NCI-H1417 treated with DMSO at 0.1 percent for 48 hours (cell line): Measurements from ENCODE around the gene PRDM16.

Experiments used
- DNase-seq: peaks from one replicate; lab custom pipeline; 2025; lab: John Stamatoyannopoulos, UW

The PRDM16 gene

GRCh38 chr1:3183411-3183810, 114.4 kb downstream of the PRDM16 start:
- no peak for DNase-seq

DNA sequence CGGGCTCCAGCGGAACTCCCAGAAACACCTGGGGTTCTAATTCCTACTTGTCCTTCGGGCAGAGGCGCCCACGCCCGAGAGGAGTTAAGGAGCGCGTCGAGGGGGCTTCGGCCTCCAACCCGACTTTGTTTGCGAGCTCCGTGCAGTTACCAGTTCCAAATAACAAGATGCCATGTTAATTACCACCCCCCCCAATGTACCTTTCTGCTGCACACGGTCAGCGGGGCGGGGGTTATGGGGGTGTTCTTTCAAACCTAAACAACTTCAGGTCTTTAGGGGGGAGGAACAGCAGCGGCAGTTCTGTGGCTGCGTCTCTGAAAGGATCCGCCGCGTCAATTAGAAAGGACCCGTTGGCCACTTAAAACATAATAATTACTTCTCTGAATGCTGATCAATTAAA, 114.8 kb downstream of the PRDM16 start:
- no peak for DNase-seq

GRCh38 chr1:3184666-3185065, 115.7 kb downstream of the PRDM16 start:
- no peak for DNase-seq

- DNase-seq, result no peak
Observed at GRCh38 chr1:3185896-3186525, 117.0 kb downstream of the PRDM16 start.

DNA sequence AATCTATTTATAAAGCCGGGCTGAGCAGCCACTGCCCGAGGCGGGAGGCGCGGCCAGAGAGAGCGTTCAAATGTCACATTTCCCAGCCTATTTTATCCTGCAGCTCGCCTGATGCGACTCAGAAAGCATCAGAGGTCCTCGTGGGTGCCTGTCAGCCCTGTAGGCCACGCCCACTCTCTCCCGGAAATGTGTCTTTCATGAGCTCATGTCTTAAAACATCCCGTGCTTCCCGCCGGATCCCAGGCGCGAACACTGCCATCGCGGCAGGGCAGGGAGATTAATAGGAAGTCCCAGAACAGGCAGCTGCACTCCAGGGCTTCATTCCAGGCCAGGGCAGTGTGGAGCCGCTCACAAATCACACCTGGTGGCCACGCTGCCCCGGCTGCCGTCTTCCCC, 117.5 kb downstream of the PRDM16 start:
- DNase-seq, result no peak

DNA sequence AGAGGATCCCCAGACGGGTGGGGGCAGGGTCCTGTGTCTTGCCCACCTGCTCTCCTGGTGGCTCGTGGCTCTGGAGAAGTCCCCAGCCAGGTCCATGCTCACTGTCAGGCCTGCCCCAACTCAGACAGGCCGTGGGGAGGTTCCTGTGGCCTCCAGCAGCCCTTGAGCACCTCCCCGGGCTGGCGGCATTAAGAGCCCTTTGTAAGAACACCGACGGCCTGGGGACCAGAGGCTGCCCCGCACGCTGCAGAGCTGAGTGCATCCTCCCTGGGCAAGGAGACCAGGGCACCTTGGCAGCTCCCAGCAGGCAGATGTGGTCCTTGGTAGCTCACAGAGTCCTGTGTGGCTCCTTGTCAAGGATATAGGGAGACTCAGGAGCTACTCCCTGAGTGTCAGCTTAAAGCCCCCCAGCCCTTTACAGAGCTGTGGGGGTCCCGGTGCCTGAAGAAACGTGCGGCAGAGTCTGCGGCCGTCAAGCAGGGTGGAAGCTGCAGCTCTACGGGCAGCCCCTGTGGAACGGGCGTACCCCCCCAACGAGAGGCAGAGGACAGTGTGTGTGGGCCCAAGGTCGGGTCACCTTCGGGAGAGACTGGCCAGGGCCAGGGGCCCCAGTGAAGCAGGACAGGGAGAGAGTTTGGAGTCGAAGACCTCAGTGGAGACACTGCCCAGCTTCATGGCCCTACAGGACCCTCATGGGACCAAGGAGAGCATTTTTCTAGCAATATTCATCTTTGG, 118.6 kb downstream of the PRDM16 start:
- DNase-seq, result no peak

DNA sequence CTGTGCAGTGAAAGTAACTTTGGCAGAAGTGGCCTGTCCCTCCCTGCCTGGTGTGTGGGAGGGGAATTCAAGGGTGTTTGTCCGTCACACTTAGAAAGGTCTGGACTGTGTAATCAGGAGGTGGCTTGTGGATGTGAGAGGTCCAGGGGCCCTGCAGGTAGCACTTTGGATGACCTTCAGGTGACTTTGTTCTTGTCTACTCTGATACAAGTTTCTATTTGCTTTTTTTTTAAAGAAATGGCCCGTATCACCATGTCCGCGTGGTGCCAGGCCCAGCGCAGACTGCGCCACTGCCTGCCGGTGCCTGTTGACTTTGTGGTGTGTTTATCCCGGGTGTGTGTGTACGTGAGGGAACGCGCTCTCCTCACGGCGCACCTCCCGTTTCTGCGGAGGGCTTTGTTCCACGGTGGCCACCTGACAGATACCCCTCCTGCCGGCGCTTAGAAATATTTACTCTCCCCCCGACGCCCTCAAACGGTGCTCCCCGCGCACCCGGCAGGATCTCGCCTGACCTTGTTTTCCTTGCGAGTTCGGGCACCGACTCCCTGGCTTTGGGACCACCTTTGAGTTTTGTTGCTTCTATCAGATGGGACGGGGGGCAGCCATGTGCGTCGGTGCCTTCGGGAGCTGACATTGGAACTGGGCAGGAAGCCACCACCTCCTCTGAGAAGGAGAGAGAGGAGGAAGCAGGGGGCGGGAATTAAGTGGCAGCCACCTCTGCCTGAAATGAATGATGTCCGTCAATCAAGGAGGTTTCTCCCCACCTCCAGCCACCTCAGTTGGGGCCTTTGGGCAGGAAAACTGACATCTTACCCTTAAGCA, 119.4 kb downstream of the PRDM16 start:
- no peak for DNase-seq

DNA sequence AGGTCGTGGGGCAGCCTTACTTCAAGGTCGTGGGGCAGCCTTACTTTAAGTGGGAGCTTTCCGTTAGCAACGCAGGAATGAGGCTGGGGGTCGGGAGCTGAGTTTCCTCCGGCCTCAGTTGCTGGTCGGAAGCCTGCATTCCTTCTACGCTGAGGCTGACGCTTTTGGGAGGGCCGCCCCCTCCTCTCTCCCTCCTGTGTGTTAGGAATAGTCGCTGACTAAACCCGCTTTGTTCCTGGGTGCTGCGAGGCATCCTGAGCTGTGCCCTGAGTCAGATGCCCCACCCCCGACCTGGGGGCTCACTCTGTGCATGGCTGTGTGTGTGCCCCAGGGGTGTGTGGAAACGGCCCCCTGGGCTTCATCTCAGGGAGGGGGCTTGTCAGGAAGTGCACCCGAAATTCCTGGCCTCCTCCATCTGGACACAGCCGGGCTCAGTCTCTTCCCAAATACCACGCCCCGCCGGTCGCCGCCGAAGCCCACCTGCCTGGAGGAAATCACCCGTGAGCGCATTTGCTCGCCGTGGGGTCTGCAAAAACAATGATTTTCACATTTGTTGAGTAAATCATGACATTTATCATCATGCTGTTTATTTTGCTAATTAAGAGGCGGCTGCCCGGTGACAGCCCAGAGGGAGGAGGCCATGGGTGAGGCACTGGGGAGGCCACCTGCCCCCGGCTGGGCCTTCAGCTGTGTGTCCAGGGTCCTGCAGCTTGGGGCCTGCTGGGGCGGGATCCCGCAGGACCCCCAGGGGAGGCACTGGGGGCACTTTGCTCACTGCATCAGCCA, 121.4 kb downstream of the PRDM16 start:
- no peak for DNase-seq

DNA sequence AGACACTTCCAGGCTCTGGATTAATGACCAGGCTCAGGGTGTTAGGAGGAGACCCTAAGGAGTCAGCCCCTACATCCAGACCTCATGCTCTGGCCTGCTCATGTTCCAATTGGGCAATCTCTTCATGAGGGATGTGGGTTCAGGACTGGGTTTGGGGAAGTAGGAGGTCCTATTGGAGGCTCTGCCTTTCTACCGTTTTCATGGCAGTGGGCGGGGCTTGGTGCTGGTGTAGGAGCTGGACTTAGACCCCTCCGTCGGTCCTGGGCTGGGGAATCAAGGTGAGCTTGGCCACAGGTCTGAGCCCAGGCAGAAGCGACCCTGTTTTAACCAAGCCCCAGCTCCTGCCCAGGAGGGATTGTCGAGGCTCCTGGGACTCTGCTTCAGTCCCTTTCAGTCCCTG, 123.4 kb downstream of the PRDM16 start:
- no peak for DNase-seq

GRCh38 chr1:3192825-3193224, 123.8 kb downstream of the PRDM16 start:
- no peak for DNase-seq

DNA sequence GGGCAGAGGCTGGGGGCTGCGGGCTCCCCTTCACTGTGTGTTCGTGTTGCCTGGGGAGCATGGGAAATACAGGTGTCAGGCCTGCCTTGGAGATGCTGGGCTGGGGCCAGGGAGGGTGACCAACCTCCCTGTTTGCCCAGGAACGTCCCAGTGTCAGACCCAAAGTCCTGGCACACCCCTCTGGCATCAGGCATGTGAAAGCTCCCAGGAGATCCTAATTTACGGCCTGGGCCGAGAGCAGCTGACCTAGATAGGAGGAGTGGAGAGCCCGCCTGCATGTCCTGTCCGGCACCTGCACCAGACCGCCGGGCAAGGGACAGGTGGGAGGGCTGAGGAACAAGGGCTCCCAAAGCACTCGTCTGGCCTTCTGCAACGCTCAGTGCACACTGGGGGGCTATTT, 124.8 kb downstream of the PRDM16 start:
- DNase-seq, result no peak

- DNase-seq, result no peak
Observed at GRCh38 chr1:3194760-3195479, 125.9 kb downstream of the PRDM16 start.

DNA sequence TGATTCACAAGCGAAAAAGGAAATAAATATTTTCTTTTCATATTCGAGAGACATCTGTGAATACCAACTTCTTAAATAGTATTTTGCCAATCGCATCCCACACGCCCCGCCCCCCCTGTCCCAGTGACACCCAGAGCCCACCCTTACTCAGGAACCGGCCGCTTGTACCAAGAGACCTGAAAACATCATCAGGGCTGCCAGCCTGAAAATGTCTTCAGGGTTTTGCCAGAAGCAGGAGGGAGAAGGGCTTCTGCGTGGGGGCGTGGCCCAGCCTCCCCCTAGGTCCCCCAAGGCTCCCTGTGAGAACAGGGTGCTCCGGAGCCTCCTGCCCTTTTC, 126.4 kb downstream of the PRDM16 start:
- DNase-seq, result no peak

- DNase-seq, result no peak
Observed at GRCh38 chr1:3195966-3196515, 127.0 kb downstream of the PRDM16 start.

- no peak for DNase-seq
Observed at GRCh38 chr1:3196577-3197245, 127.7 kb downstream of the PRDM16 start.

DNA sequence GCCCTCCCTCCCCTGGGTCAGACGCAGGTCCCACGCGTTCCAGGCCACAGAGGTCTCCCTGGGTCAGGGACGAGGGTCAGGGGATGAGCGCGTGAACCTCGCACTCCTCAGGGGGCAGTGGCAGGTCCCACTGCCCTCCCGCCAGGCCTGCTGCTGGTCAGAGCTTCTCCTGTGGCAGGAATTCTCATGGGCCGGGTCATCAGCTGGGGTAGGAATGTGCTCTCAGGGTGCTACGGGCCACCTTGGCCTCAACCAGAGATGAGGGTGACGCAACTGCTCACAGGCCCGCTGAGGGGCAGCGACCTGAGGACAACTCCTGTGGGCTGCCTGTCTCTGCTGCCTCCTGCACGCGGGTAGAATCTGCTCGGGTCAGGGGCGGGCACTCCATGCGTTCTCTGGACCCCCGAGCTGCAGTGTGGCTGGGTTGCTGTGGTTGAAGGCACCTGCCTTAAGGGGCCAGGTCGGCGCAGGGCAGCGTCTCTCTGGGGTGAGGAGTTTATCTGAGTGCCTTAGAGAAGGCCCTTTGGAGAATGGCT, 128.8 kb downstream of the PRDM16 start:
- DNase-seq, result no peak

DNA sequence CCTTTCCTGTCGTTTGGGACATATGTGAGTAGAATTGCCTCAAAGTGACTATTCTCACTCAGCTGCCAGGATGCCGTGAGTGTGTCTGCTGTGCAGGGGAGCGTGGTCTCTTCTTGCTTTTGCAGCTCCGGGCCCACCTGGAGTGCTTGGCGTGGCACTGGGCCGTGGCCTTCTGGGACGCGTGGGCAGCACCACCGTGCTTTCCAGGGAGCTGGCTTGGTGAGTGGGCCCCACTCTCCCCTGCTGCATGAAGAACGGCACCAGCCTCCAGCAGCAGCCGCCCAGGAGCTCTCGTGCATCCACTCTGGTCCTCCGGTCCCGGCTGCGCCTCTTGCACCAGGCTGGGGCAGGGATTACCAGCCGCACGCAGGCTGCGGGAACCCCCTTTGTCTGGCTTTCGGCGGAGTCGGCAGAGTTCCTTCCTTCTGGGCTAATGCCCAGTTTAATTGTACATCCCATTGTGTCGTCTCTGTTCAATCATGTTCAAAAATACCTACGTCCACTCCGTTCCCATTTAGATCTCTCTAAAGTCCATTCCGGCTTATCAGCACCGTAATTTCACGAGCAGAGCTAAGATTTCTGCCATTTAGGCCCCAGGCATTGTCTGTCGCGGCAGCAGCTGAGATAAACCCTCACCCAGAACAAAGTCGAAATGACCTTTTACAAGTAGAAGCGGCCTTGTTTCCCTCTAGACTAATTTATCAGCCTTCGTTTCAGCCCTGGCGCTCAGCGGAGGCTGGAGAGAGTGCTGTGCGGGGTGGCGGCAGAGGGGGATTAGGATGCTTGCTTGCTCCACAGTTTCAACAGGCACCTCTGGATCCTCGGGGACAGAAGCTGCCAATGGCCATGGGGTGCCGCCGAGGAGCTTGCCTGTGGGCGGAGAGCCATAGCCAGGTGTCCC, 129.6 kb downstream of the PRDM16 start:
- DNase-seq, result no peak

- no peak for DNase-seq
Observed at GRCh38 chr1:3204725-3205124, 135.7 kb downstream of the PRDM16 start.

DNA sequence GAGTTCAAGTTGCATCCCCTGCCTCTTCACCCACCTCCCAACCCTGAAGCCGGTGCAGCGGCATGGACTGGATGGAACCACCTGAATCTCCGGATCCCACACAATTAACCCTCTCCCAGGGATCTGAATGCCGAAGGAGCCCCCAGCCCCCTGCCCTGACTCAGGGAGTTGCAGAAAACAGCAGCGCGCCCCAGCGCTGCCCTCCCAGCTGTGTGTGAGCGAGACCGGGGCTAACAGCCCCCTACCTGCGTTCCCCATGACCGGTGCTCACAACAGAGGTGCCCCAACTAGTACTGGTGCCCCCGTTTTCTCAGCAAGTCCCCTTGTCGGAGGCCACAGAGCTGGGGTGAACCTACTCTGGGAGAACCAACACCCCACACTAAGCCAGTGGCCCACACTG, 136.8 kb downstream of the PRDM16 start:
- no peak for DNase-seq

GRCh38 chr1:3206696-3207095, 137.7 kb downstream of the PRDM16 start:
- DNase-seq, result no peak
